UCSD-AML1 (cell line): ENCODE results near the gene VWA1.
"Not testable (repeated sequence)": the region's sequence is repeated elsewhere in the genome, so short reads cannot be mapped to it uniquely, and the experiment has no call there.

Source experiments
- DNase-seq: peaks from one replicate; lab custom pipeline; 2025; ENCODE audit not compliant: unreplicated experiment; lab: John Stamatoyannopoulos, UW

The VWA1 gene

DNA sequence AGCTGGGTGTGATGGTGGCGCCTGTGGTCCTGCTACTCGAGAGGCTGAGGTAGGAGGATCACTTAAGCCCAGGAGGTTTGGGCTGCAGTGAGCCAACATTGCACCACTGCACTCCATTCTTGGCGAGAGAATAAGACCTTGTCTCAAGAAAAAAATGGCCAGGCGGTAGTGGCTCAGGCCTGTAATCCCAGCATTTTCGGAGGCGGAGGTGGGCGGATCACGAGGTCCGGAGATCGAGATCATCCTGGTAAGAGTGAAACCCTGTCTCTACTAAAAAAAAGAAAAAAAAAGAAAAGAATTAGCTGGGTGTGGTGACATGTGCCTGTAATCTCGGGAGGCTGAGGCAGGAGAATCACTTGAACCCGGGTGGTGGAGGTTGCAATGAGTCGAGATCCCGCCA, 47.4 kb downstream of the VWA1 start:
- no peak for DNase-seq

DNA sequence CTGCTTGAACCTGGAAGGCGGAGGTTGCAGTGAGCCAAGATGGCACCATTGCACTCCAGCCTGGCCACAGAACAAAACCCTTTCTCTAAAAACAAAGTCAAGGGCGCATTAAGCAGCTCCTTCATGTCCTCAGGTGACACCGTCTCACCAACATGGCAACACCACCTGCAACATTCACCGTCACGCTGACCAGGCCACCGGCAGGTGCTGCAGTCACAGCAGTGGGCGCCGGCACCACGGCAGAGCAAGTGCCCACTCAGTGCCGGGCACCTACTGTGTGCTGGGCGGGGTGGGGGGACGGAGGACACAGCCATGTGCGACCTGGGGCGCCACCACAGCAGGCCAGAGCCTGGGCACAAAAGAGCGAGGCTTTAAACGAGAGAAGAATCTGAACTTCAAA, 48.2 kb downstream of the VWA1 start:
- no peak for DNase-seq

DNA sequence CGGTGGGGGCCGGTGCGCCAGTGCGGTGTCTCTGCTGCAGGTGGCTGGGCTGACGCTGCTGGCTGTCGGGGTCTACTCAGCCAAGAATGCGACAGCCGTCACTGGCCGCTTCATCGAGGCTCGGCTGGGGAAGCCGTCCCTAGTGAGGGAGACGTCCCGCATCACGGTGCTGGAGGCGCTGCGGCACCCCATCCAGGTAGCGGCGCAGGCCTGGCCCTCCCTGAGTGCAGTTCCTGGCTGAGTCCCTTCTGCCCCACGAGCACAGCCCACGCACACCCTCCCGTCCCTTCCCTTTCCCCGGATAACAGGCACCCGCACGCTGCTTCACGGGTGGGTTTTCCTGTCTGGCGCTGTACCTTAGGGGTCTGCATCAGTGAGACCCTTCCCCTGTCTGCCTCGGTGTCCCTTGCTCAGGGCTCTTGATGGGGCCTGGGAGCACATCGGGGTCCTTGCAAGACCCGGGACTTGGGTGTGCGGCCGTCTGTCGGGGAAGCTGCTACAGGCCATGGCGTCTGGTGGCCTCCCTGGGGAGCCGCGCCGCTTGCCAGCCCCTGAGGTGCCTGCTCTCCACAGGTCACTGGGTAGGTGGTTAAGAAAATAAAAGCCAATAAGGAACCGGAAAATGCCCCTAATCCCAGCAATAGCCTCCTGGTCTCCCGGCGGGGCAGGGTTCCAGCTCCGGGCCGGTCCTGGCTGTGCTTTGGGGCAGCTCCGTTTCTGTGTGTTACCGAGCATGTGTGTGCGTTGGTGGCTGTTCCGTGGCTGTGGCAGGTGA, 49.7 kb downstream of the VWA1 start:
- not testable (repeated sequence) for DNase-seq

DNA sequence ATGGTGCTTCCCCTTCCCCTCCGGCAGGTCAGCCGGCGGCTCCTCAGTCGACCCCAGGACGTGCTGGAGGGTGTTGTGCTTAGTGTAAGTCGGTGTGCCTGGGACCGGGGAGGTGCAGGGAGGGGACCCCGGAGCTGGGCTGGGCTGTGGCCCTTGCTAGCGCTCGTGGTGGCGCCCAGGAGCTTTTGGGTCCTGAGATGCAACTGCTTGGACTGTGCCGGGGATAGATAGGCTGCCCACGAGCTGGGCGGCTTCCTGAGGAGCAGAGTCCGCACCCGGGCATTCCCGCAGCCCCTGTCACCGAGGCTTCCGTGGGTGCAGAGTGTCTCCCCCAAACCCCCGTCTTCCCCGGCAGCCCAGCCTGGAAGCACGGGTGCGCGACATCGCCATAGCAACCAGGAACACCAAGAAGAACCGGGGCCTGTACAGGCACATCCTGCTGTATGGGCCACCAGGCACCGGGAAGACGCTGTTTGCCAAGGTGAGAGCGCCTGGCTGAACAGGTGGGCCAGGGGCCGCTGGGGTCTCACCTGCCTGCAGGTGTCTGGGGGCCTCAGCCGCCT, 50.3 kb downstream of the VWA1 start:
- not testable (repeated sequence) for DNase-seq

DNA sequence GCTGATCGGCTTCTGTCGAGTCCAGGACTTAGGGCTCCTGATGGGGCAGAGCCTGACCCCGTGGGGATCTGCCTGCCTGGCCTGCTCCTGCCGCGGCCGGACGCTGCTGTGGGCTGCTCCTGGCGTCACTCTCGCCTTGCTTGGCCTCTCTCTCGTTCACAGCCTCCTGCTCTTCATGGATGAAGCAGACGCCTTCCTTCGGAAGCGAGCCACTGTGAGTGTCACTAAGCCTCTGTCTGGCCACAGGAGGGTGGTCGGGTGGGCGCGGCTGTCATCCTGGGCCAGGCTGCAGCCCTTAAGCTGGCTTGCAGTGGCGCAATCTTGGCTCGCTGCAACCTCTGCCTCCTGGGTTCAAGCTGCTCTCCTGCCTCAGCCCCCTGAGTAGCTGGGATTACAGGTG, 52.2 kb downstream of the VWA1 start:
- no peak for DNase-seq

DNA sequence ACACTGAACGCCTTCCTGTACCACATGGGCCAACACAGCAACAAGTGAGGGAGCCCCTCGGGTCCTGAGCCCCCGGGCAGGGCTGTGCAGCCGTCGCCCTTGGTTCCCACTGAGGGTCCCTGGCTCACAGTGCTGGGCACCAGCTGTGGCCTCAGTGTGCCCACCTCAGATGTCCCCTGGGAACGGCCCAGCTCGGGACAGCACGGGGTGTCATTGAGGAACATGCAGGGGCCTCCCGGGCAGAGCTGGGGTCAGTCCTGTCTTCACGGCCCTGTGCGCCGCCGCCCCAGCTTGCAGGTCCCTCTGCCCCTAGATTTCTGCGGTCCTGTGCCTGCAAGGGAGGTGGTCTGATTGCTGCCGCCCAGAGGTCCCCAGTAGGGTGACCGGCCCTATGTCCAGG, 53.7 kb downstream of the VWA1 start:
- no peak for DNase-seq

DNA sequence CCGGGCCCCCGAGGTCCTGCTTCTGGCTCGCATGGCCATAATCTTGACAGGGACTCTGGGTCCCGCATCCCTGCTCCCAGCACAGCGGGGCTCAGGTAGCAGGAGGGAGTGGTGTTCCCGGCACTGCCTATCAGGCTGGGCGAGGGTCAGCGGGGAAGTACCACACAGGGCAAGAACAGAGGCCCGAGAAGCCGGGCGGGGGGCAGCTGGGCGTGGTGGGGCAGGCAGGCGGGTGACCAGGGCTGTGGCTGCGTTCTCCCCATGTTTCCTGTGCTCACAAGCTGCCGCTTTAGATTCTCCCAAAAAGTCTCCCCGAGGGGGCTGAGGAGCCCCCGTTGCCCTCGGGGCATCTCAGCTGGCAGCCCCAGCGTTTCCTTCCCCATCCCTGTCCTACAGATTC, 54.4 kb downstream of the VWA1 start:
- DNase-seq, result no peak

DNA sequence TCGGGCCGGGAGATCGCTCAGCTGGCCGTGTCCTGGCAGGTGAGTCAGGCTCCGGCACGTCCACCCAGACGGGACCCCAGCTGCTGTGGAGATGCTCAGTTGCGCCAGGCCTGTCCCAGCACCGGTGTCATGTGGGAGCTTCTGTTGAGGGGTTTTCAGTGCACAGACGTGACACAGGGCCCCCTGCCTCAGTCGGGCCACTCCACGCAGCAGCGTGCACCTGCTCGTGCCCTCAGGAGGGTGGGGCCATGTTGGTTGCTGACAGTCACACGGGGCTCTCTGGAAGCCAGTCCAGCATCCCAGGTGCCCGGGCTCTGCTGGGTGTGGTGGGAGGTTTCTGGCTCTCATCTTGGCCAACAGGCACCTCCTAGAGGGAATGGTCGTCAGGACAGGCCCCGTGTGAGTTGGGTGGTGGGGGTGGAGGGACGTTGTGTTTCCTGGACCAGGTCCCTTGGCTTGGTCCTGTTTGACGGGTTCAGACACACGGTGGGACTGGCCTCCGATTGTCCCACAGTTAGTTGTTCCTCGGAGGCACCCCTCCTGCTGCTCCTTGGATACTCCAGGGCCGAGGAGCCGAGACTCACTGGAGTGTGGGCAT, 55.2 kb downstream of the VWA1 start:
- no peak for DNase-seq

DNA sequence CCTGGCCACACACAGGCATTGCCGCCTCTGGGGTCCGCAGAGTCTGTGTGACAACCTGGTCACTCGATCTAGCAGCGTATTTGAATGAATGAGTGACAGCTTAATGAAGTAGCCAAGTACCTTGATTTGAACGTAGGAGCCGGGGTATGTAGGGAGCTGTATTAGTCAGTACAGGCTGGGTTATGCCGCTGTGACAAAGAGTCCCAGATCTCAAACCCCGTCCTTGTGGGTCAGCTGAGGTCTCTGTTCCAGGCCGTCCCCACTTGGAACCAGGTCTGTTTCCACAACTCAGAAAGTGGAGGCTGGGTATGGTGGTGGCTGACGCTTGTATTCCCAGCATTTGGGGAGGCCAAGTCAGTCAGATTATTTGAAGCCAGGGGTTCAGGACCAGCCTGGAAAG, 56.1 kb downstream of the VWA1 start:
- no peak for DNase-seq
